Epithelial cell of esophagus (primary cell): ENCODE results near the gene HES6.

ENCODE experiments used
- DNase-seq: peaks from one replicate; pipeline ENCODE4 v3.0.0; 2010; ENCODE audit warnings: low read depth
- H3K4me3 ChIP-seq: 2 replicates; pipeline ENCODE4 v1.5.1; 2011; ENCODE audit warnings: mild to moderate bottlenecking, low read length, control low read depth
- CTCF ChIP-seq: IDR thresholded peaks from 2 replicates; pipeline ENCODE4 v1.5.1; 2011; ENCODE audit warnings: low read depth, mild to moderate bottlenecking, low read length, control low read depth, inconsistent platforms; ENCODE audit not compliant: insufficient read depth; ENCODE audit errors: missing control alignments

Gene HES6

DNA sequence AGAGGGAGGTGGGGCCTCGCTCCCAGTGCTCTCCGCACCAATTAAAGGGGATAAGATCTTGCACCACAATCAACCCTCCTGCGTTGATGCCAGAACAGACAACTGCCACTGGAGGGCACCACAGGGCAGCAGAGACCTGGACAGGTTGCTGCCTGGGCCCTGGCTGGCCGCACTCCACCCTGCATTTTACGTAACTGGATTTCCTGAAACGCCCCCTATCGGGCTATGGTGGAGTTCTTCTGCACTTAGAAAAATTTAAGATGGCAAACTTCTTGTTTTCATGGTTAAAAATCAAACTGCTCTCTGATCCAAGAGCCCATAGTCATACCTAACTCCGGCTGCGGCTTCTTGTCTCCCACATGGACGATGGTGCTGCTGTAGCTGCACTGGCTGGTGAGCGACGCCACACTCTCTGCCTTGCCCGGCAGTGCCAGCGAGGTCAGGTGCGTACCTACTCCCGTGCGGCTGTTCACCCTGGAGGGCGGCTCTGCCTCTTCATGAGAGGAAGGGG is 16.8 kb upstream of the HES6 start:
- DNase-seq, result peak; percentile 93
- no peak overlapping the region for H3K4me3 ChIP-seq
- peak; percentile 79 for TF ChIP-seq CTCF

DNA sequence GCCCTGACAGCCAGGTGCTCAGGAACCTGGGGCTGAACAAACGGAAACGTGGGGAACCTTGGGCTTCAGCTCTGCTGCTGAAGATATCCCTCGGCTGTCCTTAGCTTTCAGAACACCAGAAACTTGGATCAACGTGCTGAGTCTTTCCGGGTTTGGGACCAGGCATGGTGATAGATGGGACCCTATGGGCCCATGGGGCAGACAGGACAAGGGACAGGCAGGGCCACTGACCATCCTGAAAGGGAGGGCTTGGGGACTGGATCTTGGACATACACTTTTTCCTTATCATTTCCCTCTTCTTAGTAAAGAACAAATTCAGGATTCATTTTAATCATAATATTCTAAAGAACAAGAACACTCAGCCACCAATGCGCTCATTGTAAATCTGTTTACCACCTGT is 16.3 kb upstream of the HES6 start:
- TF ChIP-seq CTCF, result no peak
- no peak overlapping the region for H3K4me3 ChIP-seq
- no peak for DNase-seq

- DNase-seq, result no peak
- no peak overlapping the region for H3K4me3 ChIP-seq
- TF ChIP-seq CTCF, result no peak
These were observed 15.8 kb upstream of the HES6 start for GRCh38 chr2:238255636-238256035.

DNA sequence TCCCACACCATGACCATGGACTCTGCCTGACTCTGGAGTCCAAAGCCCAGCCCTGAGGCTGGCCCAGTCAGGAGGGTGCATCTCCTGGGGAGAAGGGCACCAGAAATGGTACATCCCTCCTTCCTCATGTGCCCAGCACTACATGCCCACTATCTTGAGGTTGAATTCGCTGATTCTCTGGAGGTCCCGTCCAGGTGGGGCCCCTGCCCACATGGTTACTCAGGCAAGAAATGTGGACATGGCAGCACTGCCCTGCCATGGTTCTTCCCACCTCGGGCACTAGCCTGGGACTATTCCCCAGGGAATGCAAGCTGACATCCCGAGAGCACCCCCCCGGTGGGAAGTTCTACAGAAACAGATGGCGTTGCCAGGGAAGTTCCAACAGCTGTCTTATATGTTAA is 15.3 kb upstream of the HES6 start:
- H3K4me3 ChIP-seq, result no peak overlapping the region
- TF ChIP-seq CTCF, result no peak
- no peak for DNase-seq

DNA sequence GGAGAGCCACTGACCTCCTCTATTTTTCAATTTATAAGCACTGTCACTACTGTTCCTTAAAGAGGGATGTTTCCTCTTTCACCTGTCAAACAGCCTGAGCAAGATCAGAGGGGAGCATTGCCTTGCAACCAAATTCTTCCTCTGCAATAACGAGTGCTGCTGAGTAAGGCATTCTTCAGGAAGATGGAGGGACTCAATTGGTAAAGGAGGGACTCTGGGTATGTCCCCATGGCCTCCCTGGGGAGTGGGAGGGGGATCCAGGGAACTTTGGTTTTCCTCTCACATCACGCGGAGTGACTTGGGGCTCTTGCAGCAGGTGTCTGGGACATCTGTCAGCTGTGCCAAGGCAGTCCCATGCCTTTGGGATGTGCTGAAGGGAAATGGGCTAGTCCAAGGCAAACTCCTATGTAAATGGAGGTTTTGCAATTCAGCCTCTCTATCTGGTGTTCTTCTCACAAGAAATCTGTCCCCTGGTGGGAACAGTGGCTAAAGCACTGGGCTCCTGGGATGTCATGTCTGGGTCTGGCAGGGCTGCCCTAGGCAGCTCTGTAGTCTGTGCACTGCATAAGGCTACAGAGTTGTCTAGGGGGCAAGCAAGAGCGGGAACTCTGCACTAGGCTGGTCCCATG is 14.4 kb upstream of the HES6 start:
- no peak for TF ChIP-seq CTCF
- no peak overlapping the region for H3K4me3 ChIP-seq
- DNase-seq, result no peak

DNA sequence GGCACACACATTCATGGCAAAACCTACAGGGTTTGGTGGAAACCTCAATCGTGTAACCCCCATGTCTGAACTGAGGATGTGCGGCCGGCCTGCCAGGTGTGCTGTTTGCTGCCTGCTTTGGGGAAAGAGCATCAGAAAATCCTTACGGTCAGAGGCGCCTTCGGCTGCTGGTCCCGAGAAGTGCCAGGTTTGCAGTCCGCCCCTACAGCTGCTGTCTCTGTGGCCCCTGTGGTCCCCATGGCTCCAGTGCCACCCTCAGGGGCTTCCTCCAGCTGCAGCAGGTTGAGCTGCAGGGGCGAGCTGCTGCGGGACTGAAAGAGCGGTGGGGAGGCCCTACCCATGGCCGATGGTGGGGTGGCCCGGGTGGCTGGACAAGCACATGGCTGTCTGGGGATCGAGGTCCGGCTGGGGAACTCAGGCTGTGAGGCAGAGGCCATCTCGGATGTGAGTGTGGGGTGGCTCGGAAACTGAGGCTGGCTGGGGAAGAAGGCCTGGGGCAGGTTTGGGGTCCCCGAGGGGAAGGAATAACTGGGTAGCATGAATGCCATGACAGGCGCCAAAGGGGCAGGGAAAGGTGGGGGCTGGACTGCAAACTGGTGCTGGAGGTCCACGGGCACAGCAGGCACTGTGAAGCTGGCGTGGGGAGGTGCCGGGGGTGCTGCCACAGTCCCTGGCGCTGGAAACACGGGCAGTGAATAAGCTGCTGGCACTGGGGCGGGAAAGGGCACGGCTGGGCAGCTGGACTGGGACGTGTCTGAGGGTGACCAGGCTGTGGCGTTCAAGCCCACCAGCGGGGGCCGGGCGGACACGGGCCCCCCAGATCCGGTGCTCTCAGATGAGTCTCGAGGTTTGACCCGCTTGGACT is 13.2 kb upstream of the HES6 start:
- DNase-seq, result no peak
- TF ChIP-seq CTCF, result no peak
- no peak overlapping the region for H3K4me3 ChIP-seq
